K562 (cell line): ENCODE measurements around the gene KCNJ11. TPM values are rescaled to one million over a fixed set of nuclear protein-coding genes. Genes with fewer than 3 reads are reported as not detected.

Experiments used
- COPS2 ChIP-seq: fragments of 450-650 bp; conservative IDR thresholded peaks from 2 replicates; pipeline ENCODE4 v1.6.1; 2016; ENCODE audit warnings: mild to moderate bottlenecking, moderate library complexity
- DMBX1 ChIP-seq: fragments of 250-450 bp; sonication (Bioruptor Pico); IDR thresholded peaks from 2 replicates; pipeline ENCODE4 v1.8.0; 2022; ENCODE audit warnings: inconsistent platforms, mild to moderate bottlenecking, moderate library complexity, borderline replicate concordance
- KAT7 ChIP-seq: sonication (generic); formaldehyde crosslinking; IDR thresholded peaks from 2 replicates; pipeline ENCODE4 v1.8.0; 2022; ENCODE audit warnings: missing genetic modification reagents, mild to moderate bottlenecking, borderline replicate concordance
- KAT8 ChIP-seq: fragments of 450-650 bp; IDR thresholded peaks from 2 replicates; pipeline ENCODE4 v1.6.1; 2016; ENCODE audit warnings: low read depth, mild to moderate bottlenecking
- NFXL1 ChIP-seq: fragments of 450-650 bp; formaldehyde crosslinking; IDR thresholded peaks from 2 replicates; pipeline ENCODE4 v1.4.0; 2021; ENCODE audit warnings: mild to moderate bottlenecking
- NR4A1 ChIP-seq, 2 experiments: fragments of 250-450 bp in 1 of 2; fragments of 450-650 bp in 1 of 2; sonication (Bioruptor Pico) in 1 of 2; IDR thresholded peaks; 2 replicates each; pipeline versions ENCODE4 v1.4.0 to v1.6.1; 2016 to 2020; ENCODE audit warnings: mild to moderate bottlenecking in 2 of 2, missing compliant biosample characterization in 1 of 2, missing genetic modification characterization in 1 of 2, moderate library complexity in 1 of 2
- POLR2G ChIP-seq: fragments of 200-400 bp; formaldehyde crosslinking; IDR thresholded peaks from 2 replicates; pipeline ENCODE4 v1.6.1; 2017; ENCODE audit warnings: low read depth, mild to moderate bottlenecking, antibody characterized with exemption, low read length, moderate library complexity
- RAD51 ChIP-seq: fragments of 450-650 bp; IDR thresholded peaks from 2 replicates; pipeline ENCODE4 v1.7.1; 2016; ENCODE audit warnings: low read depth, mild to moderate bottlenecking, borderline replicate concordance
- SMC3 ChIP-seq: conservative IDR thresholded peaks from 2 replicates; pipeline ENCODE4 v1.6.1; 2011; ENCODE audit warnings: low read depth, low read length, improper control_type of control experiment; ENCODE audit not compliant: insufficient read depth
- TBP ChIP-seq: optimal IDR thresholded peaks from 2 replicates; pipeline ENCODE3; 2011; ENCODE audit warnings: low read depth, low read length, improper control_type of control experiment
- TGIF2 ChIP-seq: sonication (generic); formaldehyde crosslinking; IDR thresholded peaks from 2 replicates; pipeline ENCODE4 v1.8.1; 2022; ENCODE audit warnings: mild to moderate bottlenecking, missing genetic modification reagents, moderate library complexity
- U2AF1 ChIP-seq: fragments of 200-400 bp; formaldehyde crosslinking; optimal IDR thresholded peaks from 2 replicates; pipeline ENCODE3; 2017; ENCODE audit warnings: mild to moderate bottlenecking, low read depth, low read length, moderate library complexity
- ZNF184 ChIP-seq: sonication (generic); formaldehyde crosslinking; IDR thresholded peaks from 2 replicates; pipeline ENCODE4 v1.5.0; 2020; ENCODE audit warnings: missing genetic modification reagents
- polyA plus RNA-seq, 8 experiments: library from polyadenylated mRNA; depleted of rRNA in 4 of 8; stranded (reverse) in 5 of 8; unstranded in 3 of 8; fragments of >200 nt; fragmentation: Nextera tagmentation in 2 of 8; fragmentation: Illumina TruSeq in 1 of 8; extraction: Ambion mirVana in 2 of 8; extraction: Trizol in 1 of 8; gene quantifications; 2 replicates each; pipeline versions ENCODE4 v1.2.1 to v1.2.3, GENCODE V29; 2011 to 2014; ENCODE audit warnings: inconsistent platforms in 1 of 8, missing spikeins in 1 of 8
- total RNA-seq, 7 experiments: library from RNA; depleted of rRNA in 6 of 7; stranded (reverse); fragments of >200 nt in 6 of 7; fragmentation: Illumina TruSeq in 2 of 7; extraction: Trizol in 2 of 7; gene quantifications; 2 replicates each; pipeline versions ENCODE4 v1.2.1 to v1.2.3, GENCODE V29; 2011 to 2021; ENCODE audit warnings: low replicate concordance in 1 of 7
- TF ChIP-seq, protein P1 (sequence below): fragments of 450-650 bp; IDR thresholded peaks from 2 replicates; pipeline ENCODE4 v1.6.1; 2016; ENCODE audit warnings: borderline replicate concordance
- TF ChIP-seq, protein P2 (sequence below): sonication (generic); formaldehyde crosslinking; IDR thresholded peaks from 2 replicates; pipeline ENCODE4 v1.9.0; 2022; ENCODE audit warnings: mild to moderate bottlenecking, missing genetic modification reagents
- TF ChIP-seq, protein P3 (sequence below): fragments of 250-450 bp; sonication (Bioruptor Pico); IDR thresholded peaks from 2 replicates; pipeline ENCODE4 v1.5.1; 2021; ENCODE audit warnings: mild to moderate bottlenecking
- TF ChIP-seq, protein P4 (sequence below): fragments of 450-650 bp; conservative IDR thresholded peaks from 2 replicates; pipeline ENCODE4 v1.6.1; 2016; ENCODE audit warnings: missing genetic modification characterization, low read depth, mild to moderate bottlenecking, control low read depth, missing compliant biosample characterization
- TF ChIP-seq, protein P5 (sequence below): fragments of 250-450 bp; sonication (Bioruptor Pico); IDR thresholded peaks from 2 replicates; pipeline ENCODE4 v1.8.0; 2021; ENCODE audit warnings: borderline replicate concordance, mild to moderate bottlenecking, moderate library complexity; ENCODE audit not compliant: poor library complexity, severe bottlenecking
- TF ChIP-seq, protein P6 (sequence below): fragments of 450-650 bp; IDR thresholded peaks from 2 replicates; pipeline ENCODE4 v1.6.1; 2017; ENCODE audit warnings: mild to moderate bottlenecking, moderate library complexity

KCNJ11 gene
- total and polyA plus RNA-seq, 9 of the 15 experiments (the other 6 are each of a cell fraction or from before 2014, with no cell fraction given), result 0.54 to 3.7 (median 0.86) TPM; not detected in 2

DNA sequence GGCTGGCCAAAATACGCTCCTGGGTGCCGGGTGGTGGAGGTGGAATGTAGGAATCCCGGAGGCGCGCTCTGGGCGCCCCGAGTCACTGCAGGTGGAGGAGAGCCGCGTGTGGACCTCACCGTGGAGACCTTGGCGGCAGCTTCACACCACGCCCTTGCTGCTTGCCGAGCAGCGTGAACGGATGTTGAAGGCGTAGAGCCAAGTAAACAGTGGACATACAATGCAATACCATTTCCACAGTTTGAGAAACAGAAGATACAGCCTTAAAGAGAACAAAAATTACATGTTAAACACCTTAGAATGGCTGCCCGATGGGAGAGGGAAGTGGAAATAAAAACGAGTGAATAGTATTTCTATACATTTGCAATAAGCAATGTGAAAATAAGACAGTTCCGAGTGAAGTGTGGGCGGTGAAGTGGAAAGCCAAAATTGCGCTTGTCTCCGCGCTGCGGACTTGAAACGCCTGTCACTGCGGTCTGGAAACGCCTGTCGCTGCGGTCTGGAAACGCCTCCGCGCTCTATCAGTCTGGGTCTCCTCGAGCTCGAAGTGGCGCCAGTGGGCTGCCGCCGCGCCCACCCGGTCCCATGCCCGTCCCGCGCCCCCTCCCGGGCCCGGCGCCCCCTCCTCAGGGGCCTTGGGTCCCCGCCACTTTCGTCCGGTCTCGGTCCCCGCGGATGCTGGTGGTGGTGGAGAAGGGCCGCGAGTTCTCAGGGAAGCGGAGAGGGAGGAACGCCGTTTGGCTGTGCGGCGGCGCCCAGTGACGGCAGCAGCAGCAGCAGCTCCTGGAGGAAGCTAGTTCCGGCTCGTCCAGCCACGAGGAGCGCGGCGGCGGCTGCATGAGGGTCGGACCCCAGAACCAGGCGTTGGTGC lies 35.3 kb downstream of the KCNJ11 start (continued):
- TF ChIP-seq, protein P1, sequence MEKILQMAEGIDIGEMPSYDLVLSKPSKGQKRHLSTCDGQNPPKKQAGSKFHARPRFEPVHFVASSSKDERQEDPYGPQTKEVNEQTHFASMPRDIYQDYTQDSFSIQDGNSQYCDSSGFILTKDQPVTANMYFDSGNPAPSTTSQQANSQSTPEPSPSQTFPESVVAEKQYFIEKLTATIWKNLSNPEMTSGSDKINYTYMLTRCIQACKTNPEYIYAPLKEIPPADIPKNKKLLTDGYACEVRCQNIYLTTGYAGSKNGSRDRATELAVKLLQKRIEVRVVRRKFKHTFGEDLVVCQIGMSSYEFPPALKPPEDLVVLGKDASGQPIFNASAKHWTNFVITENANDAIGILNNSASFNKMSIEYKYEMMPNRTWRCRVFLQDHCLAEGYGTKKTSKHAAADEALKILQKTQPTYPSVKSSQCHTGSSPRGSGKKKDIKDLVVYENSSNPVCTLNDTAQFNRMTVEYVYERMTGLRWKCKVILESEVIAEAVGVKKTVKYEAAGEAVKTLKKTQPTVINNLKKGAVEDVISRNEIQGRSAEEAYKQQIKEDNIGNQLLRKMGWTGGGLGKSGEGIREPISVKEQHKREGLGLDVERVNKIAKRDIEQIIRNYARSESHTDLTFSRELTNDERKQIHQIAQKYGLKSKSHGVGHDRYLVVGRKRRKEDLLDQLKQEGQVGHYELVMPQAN, result peak; percentile 62; the same call in 1 of the 2 replicates
- TF ChIP-seq, protein P2, sequence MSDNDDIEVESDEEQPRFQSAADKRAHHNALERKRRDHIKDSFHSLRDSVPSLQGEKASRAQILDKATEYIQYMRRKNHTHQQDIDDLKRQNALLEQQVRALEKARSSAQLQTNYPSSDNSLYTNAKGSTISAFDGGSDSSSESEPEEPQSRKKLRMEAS (CRISPR knock-in tag), result peak; percentile 88
- no peak for TF ChIP-seq DMBX1 (CRISPR knock-in tag)
- TF ChIP-seq TGIF2 (CRISPR knock-in tag), result no peak; the same call in 1 of the 2 replicates
- peak; percentile 61 for TF ChIP-seq TBP
- no peak for TF ChIP-seq SMC3
- no peak for TF ChIP-seq NFXL1 (CRISPR knock-in tag)
- no peak for TF ChIP-seq RAD51
- TF ChIP-seq KAT7 (CRISPR knock-in tag), result peak; percentile 63; the same call in 1 of the 2 replicates
- no peak for TF ChIP-seq KAT8
- peak; percentile 48 for TF ChIP-seq U2AF1
- peak; percentile 95 for TF ChIP-seq POLR2G
- TF ChIP-seq, protein P3, sequence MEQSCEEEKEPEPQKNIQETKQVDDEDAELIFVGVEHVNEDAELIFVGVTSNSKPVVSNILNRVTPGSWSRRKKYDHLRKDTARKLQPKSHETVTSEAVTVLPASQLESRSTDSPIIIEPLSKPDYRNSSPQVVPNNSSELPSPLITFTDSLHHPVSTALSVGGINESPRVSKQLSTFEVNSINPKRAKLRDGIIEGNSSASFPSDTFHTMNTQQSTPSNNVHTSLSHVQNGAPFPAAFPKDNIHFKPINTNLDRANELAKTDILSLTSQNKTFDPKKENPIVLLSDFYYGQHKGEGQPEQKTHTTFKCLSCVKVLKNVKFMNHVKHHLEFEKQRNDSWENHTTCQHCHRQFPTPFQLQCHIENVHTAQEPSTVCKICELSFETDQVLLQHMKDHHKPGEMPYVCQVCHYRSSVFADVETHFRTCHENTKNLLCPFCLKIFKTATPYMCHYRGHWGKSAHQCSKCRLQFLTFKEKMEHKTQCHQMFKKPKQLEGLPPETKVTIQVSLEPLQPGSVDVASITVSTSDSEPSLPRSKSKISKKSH (CRISPR knock-in tag), result no peak
- TF ChIP-seq COPS2, result no peak
- TF ChIP-seq, protein P4, sequence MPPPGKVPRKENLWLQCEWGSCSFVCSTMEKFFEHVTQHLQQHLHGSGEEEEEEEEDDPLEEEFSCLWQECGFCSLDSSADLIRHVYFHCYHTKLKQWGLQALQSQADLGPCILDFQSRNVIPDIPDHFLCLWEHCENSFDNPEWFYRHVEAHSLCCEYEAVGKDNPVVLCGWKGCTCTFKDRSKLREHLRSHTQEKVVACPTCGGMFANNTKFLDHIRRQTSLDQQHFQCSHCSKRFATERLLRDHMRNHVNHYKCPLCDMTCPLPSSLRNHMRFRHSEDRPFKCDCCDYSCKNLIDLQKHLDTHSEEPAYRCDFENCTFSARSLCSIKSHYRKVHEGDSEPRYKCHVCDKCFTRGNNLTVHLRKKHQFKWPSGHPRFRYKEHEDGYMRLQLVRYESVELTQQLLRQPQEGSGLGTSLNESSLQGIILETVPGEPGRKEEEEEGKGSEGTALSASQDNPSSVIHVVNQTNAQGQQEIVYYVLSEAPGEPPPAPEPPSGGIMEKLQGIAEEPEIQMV (tag), result no peak
- TF ChIP-seq, protein P5, sequence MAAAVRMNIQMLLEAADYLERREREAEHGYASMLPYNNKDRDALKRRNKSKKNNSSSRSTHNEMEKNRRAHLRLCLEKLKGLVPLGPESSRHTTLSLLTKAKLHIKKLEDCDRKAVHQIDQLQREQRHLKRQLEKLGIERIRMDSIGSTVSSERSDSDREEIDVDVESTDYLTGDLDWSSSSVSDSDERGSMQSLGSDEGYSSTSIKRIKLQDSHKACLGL (CRISPR knock-in tag), result no peak
- TF ChIP-seq, protein P6, sequence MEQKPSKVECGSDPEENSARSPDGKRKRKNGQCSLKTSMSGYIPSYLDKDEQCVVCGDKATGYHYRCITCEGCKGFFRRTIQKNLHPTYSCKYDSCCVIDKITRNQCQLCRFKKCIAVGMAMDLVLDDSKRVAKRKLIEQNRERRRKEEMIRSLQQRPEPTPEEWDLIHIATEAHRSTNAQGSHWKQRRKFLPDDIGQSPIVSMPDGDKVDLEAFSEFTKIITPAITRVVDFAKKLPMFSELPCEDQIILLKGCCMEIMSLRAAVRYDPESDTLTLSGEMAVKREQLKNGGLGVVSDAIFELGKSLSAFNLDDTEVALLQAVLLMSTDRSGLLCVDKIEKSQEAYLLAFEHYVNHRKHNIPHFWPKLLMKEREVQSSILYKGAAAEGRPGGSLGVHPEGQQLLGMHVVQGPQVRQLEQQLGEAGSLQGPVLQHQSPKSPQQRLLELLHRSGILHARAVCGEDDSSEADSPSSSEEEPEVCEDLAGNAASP, result no peak
- TF ChIP-seq ZNF184 (CRISPR knock-in tag), result no peak
- TF ChIP-seq NR4A1 (CRISPR knock-in tag; IDR thresholded peaks at IDR 0.05), result no peak
- TF ChIP-seq NR4A1 (tag; IDR thresholded peaks at IDR 0.05), result no peak
